HCT116 (cell line): ENCODE measurements around the gene COQ8B. TPM values are rescaled to one million over a fixed set of nuclear protein-coding genes. Genes with fewer than 3 reads are reported as not detected.

ENCODE experiments used
- ATAC-seq: fragments of 200-7000 bp; cut with Tn5 transposase; 2 replicates; pipeline ENCODE4 v1.9.1; 2020; ENCODE audit warnings: mild to moderate bottlenecking, moderate library complexity
- BruUV-seq: library from RNA; stranded (reverse); fragments of 400-500 nt; replicated peaks from 2 replicates; lab custom pipeline; 2021; lab: Mats Ljungman, UMichigan
- CTCF ChIA-PET: fragments of 300-600 bp; sonication (Branson Sonifier 250); formaldehyde crosslinking; loops from one replicate; lab custom pipeline; 2021; ENCODE audit warnings: antibody characterized with exemption; lab: Charles Lee
- POLR2A ChIA-PET: fragments of 300-600, 350-600 bp; sonication (Branson Sonifier 250); formaldehyde crosslinking; loops from one replicate; lab custom pipeline; 2021; ENCODE audit warnings: antibody characterized with exemption; lab: Charles Lee
- RAD21 ChIA-PET, 2 experiments: fragments of 300-600 bp; sonication (Branson Sonifier 250); formaldehyde crosslinking; loops; one replicate each; lab custom pipeline; 2023; ENCODE audit warnings: low total read pairs in 2 of 2; ENCODE audit not compliant: uncharacterized antibody in 2 of 2, unreplicated experiment in 2 of 2, low non-redundant PET in 1 of 2; lab: Charles Lee
- DNase-seq: peaks from one replicate; pipeline ENCODE4 v3.0.0-alpha.2; 2010; ENCODE audit warnings: low read depth, low spot score
- H2AFZ ChIP-seq: fragments of 200-600 bp; shearing (Covaris generic), sonication (generic); 2 replicates; pipeline ENCODE4 v1.6.1; 2017; ENCODE audit warnings: low read depth, mixed run types, mixed read lengths, antibody characterized with exemption, low read length; ENCODE audit not compliant: poor library complexity, severe bottlenecking
- H3K27ac ChIP-seq: 2 replicates; pipeline ENCODE4 v1.5.1; 2012; ENCODE audit warnings: low read depth, low read length
- H3K27me3 ChIP-seq: fragments of 200-600 bp; sonication (generic); 2 replicates; pipeline ENCODE4 v1.6.1; 2016; ENCODE audit warnings: mixed run types, low read length, mixed read lengths; ENCODE audit not compliant: insufficient read depth
- H3K36me3 ChIP-seq, 2 experiments: fragments of 200-500 bp in 1 of 2; fragments of 200-600 bp in 1 of 2; sonication (Bioruptor generic) in 1 of 2; sonication (generic) in 1 of 2; 2 replicates each; pipeline versions ENCODE4 v1.5.1 to v1.6.1; 2014 to 2016; ENCODE audit warnings: low read length in 2 of 2, inconsistent platforms in 1 of 2, mixed read lengths in 1 of 2, mixed run types in 1 of 2; ENCODE audit not compliant: insufficient read depth in 2 of 2, control insufficient read depth in 1 of 2
- H3K4me1 ChIP-seq, 2 experiments: fragments of 200-600 bp in 1 of 2; sonication (generic) in 1 of 2; 2 replicates each; pipeline versions ENCODE4 v1.5.1 to v1.6.1; 2012 to 2017; ENCODE audit warnings: low read length in 2 of 2, inconsistent platforms in 1 of 2, mild to moderate bottlenecking in 1 of 2, mixed read lengths in 1 of 2, mixed run types in 1 of 2, moderate library complexity in 1 of 2; ENCODE audit not compliant: insufficient read depth in 2 of 2, control insufficient read depth in 1 of 2
- H3K4me2 ChIP-seq: fragments of 200-600 bp; sonication (generic); 2 replicates; pipeline ENCODE4 v1.6.1; 2017; ENCODE audit warnings: mixed run types, low read length, mixed read lengths
- H3K4me3 ChIP-seq, 2 experiments: fragments of 200-600 bp in 1 of 2; sonication (generic) in 1 of 2; replicated peaks in 1 of 2; 2 replicates each; pipeline ENCODE4 v1.5.1; 2011 to 2016; ENCODE audit warnings: low read length in 2 of 2, control low read depth in 1 of 2, low read depth in 1 of 2, mild to moderate bottlenecking in 1 of 2, mixed read lengths in 1 of 2, mixed run types in 1 of 2
- H3K79me2 ChIP-seq: fragments of 200-600 bp; sonication (generic); 2 replicates; pipeline ENCODE4 v1.6.1; 2017; ENCODE audit warnings: mild to moderate bottlenecking, mixed run types, low read length, moderate library complexity, mixed read lengths; ENCODE audit not compliant: insufficient read depth
- H3K9ac ChIP-seq: fragments of 200-600 bp; sonication (generic); 2 replicates; pipeline ENCODE4 v1.6.1; 2016; ENCODE audit warnings: low read length, mixed read lengths
- H3K9me2 ChIP-seq: fragments of 200-600 bp; sonication (generic), shearing (Covaris generic); 2 replicates; pipeline ENCODE4 v1.6.1; 2017; ENCODE audit warnings: mixed run types, mild to moderate bottlenecking, moderate library complexity; ENCODE audit not compliant: insufficient read depth
- H3K9me3 ChIP-seq, 2 experiments: fragments of 200-500 bp in 1 of 2; fragments of 200-600 bp in 1 of 2; sonication (Bioruptor generic) in 1 of 2; sonication (generic) in 1 of 2; 2 replicates each; pipeline ENCODE4 v1.6.1; 2014 to 2017; ENCODE audit warnings: low read length in 2 of 2, mixed read lengths in 2 of 2, inconsistent platforms in 1 of 2, low read depth in 1 of 2, mild to moderate bottlenecking in 1 of 2, mixed run types in 1 of 2, moderate library complexity in 1 of 2; ENCODE audit not compliant: control insufficient read depth in 1 of 2, insufficient read depth in 1 of 2
- H4K20me1 ChIP-seq: fragments of 200-600 bp; sonication (generic), shearing (Covaris generic); 2 replicates; pipeline ENCODE4 v1.6.1; 2017; ENCODE audit warnings: mixed run types, mild to moderate bottlenecking, moderate library complexity; ENCODE audit not compliant: insufficient read depth
- CEBPB ChIP-seq: IDR thresholded peaks from 2 replicates; pipeline ENCODE4 v1.6.1; 2012; ENCODE audit warnings: low read depth
- EGR1 ChIP-seq: IDR thresholded peaks from 2 replicates; pipeline ENCODE4 v1.6.1; 2012; ENCODE audit warnings: low read depth
- EZH2 ChIP-seq: fragments of 200-600 bp; sonication (generic); IDR thresholded peaks from 2 replicates; pipeline ENCODE4 v1.6.1; 2017; ENCODE audit warnings: antibody characterized with exemption, mixed run types
- FOSL1 ChIP-seq: IDR thresholded peaks from 2 replicates; pipeline ENCODE4 v1.6.1; 2012; ENCODE audit warnings: low read depth
- JUND ChIP-seq: IDR thresholded peaks from 2 replicates; pipeline ENCODE4 v1.6.1; 2012
- POLR2AphosphoS5 ChIP-seq: IDR thresholded peaks from 2 replicates; pipeline ENCODE4 v1.6.1; 2011; ENCODE audit warnings: mild to moderate bottlenecking, low read depth, low read length, moderate library complexity
- RAD21 ChIP-seq: IDR thresholded peaks from 2 replicates; pipeline ENCODE4 v1.6.1; 2012; ENCODE audit warnings: low read depth, mild to moderate bottlenecking
- REST ChIP-seq: IDR thresholded peaks from 2 replicates; pipeline ENCODE4 v1.6.1; 2012; ENCODE audit warnings: low read depth
- SIN3A ChIP-seq: IDR thresholded peaks from 2 replicates; pipeline ENCODE4 v1.6.1; 2012; ENCODE audit warnings: low read depth
- SP1 ChIP-seq: IDR thresholded peaks from 2 replicates; pipeline ENCODE4 v1.6.1; 2012; ENCODE audit warnings: low read depth
- SRF ChIP-seq: IDR thresholded peaks from 2 replicates; pipeline ENCODE4 v1.6.1; 2012; ENCODE audit warnings: low read depth
- TCF7L2 ChIP-seq: IDR thresholded peaks from 2 replicates; pipeline ENCODE4 v1.7.0; 2011; ENCODE audit warnings: borderline replicate concordance, inconsistent platforms; ENCODE audit not compliant: insufficient read depth, insufficient read length; ENCODE audit errors: extremely low read depth
- YY1 ChIP-seq: IDR thresholded peaks from 2 replicates; pipeline ENCODE4 v1.6.1; 2011; ENCODE audit warnings: low read length, low read depth, moderate library complexity, mild to moderate bottlenecking; ENCODE audit not compliant: insufficient replicate concordance; ENCODE audit errors: extremely low read depth
- ZBTB33 ChIP-seq: IDR thresholded peaks from 2 replicates; pipeline ENCODE4 v1.6.1; 2011; ENCODE audit warnings: mild to moderate bottlenecking, low read length, moderate library complexity; ENCODE audit not compliant: insufficient replicate concordance; ENCODE audit errors: extremely low read depth
- ZNF274 ChIP-seq: fragments of 200-500 bp; sonication (Bioruptor generic); IDR thresholded peaks from 2 replicates; pipeline ENCODE4 v1.6.1; 2014; ENCODE audit warnings: mild to moderate bottlenecking, low read depth, low read length, inconsistent platforms
- intact Hi-C: fragments of 100-400 bp; cut with micrococcal nuclease; formaldehyde crosslinking; loops from 2 replicates; pipeline ENCODE4 v1.10.0; 2022
- total RNA-seq: library from RNA; stranded (reverse); gene quantifications from one replicate; pipeline ENCODE4 v1.2.1, GENCODE V29; 2021; ENCODE audit not compliant: unreplicated experiment
- TF ChIP-seq, protein P1 (sequence below): IDR thresholded peaks from 2 replicates; pipeline ENCODE4 v1.6.1; 2012
- TF ChIP-seq, protein P2 (sequence below), 3 experiments: fragments of 200-600 bp in 1 of 3; sonication (generic) in 1 of 3; IDR thresholded peaks in 2 of 3; conservative IDR thresholded peaks in 1 of 3; 2 replicates each; pipeline ENCODE4 v1.5.1; 2012 to 2017; ENCODE audit warnings: low read depth in 2 of 3, low read length in 2 of 3, antibody characterized with exemption in 1 of 3, borderline replicate concordance in 1 of 3, control low read depth in 1 of 3, mild to moderate bottlenecking in 1 of 3, mixed read lengths in 1 of 3, mixed run types in 1 of 3, moderate library complexity in 1 of 3; ENCODE audit not compliant: insufficient read depth in 1 of 3
- TF ChIP-seq, protein P3 (sequence below): IDR thresholded peaks from 2 replicates; pipeline ENCODE4 v1.6.1; 2012

The COQ8B gene
- total RNA-seq, 1 experiment from 2014 or later: 47.1 TPM

GRCh38 chr19:40659116-40659515 is 57.6 kb downstream of the COQ8B start:
- no peaks in the 10 kb centered on the region for H3K9me3 ChIP-seq
- no peaks in the 10 kb centered on the region for H3K27me3 ChIP-seq
- H3K79me2 ChIP-seq: no peaks in the 10 kb centered on the region
- H3K27ac ChIP-seq: no peak overlapping the region
- intact Hi-C loops: no loop called here
- DNase-seq: no peak
- no peak overlapping the region for H2AFZ ChIP-seq
- H3K9me2 ChIP-seq: no peaks in the 10 kb centered on the region
- H4K20me1 ChIP-seq: no peaks in the 10 kb centered on the region
- POLR2A ChIA-PET: no interaction called here
- TF ChIP-seq SIN3A (no peak), ZNF274 (no peak), SRF (no peak), JUND (no peak), POLR2AphosphoS5 (no peak), TCF7L2 (no peak), EGR1 (no peak), SP1 (no peak), RAD21 (no peak), EZH2 (no peak), REST (no peak), CEBPB (no peak), ZBTB33 (no peak), YY1 (no peak), FOSL1 (no peak)
- TF ChIP-seq, protein P1, sequence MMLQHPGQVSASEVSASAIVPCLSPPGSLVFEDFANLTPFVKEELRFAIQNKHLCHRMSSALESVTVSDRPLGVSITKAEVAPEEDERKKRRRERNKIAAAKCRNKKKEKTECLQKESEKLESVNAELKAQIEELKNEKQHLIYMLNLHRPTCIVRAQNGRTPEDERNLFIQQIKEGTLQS: no peak
- TF ChIP-seq, protein P2, sequence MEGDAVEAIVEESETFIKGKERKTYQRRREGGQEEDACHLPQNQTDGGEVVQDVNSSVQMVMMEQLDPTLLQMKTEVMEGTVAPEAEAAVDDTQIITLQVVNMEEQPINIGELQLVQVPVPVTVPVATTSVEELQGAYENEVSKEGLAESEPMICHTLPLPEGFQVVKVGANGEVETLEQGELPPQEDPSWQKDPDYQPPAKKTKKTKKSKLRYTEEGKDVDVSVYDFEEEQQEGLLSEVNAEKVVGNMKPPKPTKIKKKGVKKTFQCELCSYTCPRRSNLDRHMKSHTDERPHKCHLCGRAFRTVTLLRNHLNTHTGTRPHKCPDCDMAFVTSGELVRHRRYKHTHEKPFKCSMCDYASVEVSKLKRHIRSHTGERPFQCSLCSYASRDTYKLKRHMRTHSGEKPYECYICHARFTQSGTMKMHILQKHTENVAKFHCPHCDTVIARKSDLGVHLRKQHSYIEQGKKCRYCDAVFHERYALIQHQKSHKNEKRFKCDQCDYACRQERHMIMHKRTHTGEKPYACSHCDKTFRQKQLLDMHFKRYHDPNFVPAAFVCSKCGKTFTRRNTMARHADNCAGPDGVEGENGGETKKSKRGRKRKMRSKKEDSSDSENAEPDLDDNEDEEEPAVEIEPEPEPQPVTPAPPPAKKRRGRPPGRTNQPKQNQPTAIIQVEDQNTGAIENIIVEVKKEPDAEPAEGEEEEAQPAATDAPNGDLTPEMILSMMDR (IDR thresholded peaks at IDR 0.05 in 2 of 3, conservative IDR thresholded peaks at IDR 0.05 in 1 of 3; ENCODE audit: borderline replicate concordance in 1 of 3, insufficient read depth in 1 of 3, low read depth in 2 of 3, low read length in 2 of 3): no peak
- TF ChIP-seq, protein P3, sequence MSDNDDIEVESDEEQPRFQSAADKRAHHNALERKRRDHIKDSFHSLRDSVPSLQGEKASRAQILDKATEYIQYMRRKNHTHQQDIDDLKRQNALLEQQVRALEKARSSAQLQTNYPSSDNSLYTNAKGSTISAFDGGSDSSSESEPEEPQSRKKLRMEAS: no peak
- H3K36me3 ChIP-seq: no peaks in the 10 kb centered on the region
- no peak for ATAC-seq
- H3K4me2 ChIP-seq: no peak overlapping the region
- no TSS peak for BruUV-seq
- CTCF ChIA-PET: interaction anchor here (2.6 to 2.7 kb wide), 2 partner anchors 25 to 148 kb away, joined by 5 to 8 read pairs; no protein-coding TSS in a partner anchor
- RAD21 ChIA-PET: no interaction called here
- H3K9ac ChIP-seq: no peak overlapping the region
- peaks cover 10 to 27% of the 10 kb centered on the region in 2 experiments for H3K4me1 ChIP-seq
- no peak overlapping the region for H3K4me3 ChIP-seq
